HL-60 (cell line): ENCODE measurements around the gene RET.

Source experiments
- DNase-seq, 2 experiments: peaks; one replicate each; pipeline ENCODE4 v3.0.0-alpha.2; 2010 to 2020; ENCODE audit warnings: low read depth in 1 of 2, low spot score in 1 of 2
- H3K27ac ChIP-seq: fragments of 250-450 bp; sonication (Bioruptor Pico); replicated peaks from 2 replicates; pipeline ENCODE4 v1.5.1; 2020; ENCODE audit warnings: mild to moderate bottlenecking, moderate library complexity
- H3K27me3 ChIP-seq: fragments of 250-450 bp; sonication (Bioruptor Pico); 2 replicates; pipeline ENCODE4 v1.5.1; 2021; ENCODE audit warnings: mild to moderate bottlenecking, moderate library complexity; ENCODE audit not compliant: insufficient read depth, poor library complexity, severe bottlenecking
- H3K4me3 ChIP-seq: replicated peaks from 2 replicates; pipeline ENCODE4 v1.5.1; 2011; ENCODE audit warnings: mild to moderate bottlenecking, control low read depth, low read length; ENCODE audit not compliant: insufficient read depth
- CTCF ChIP-seq: IDR thresholded peaks from one replicate; pipeline ENCODE4 v1.5.1; 2011; ENCODE audit warnings: low read length, control low read depth, inconsistent platforms; ENCODE audit not compliant: insufficient read depth
- GABPA ChIP-seq: IDR thresholded peaks from 2 replicates; pipeline ENCODE4 v1.6.1; 2012; ENCODE audit warnings: low read depth
- POLR2AphosphoS5 ChIP-seq: IDR thresholded peaks from 2 replicates; pipeline ENCODE4 v1.6.1; 2012; ENCODE audit warnings: low read depth
- REST ChIP-seq: IDR thresholded peaks from 2 replicates; pipeline ENCODE4 v1.6.1; 2012; ENCODE audit warnings: low read depth; ENCODE audit not compliant: insufficient replicate concordance
- SPI1 ChIP-seq: IDR thresholded peaks from 2 replicates; pipeline ENCODE4 v1.6.1; 2012; ENCODE audit warnings: low read depth, mild to moderate bottlenecking, borderline replicate concordance

Gene RET

GRCh38 chr10:43069211-43069515 is 7.7 kb upstream of the RET start:
- Histone ChIP-seq H3K27me3 (no peaks in the 10 kb centered on the region), H3K27ac (no peak overlapping the region), H3K4me3 (no peak overlapping the region)
- TF ChIP-seq CTCF (no peak), POLR2AphosphoS5 (no peak), GABPA (no peak)
- DNase-seq: no peak

- TF ChIP-seq SPI1 (no peak), POLR2AphosphoS5 (no peak), CTCF (no peak), GABPA (no peak), REST (no peak)
- Histone ChIP-seq H3K27me3 (no peaks in the 10 kb centered on the region), H3K27ac (no peak overlapping the region), H3K4me3 (no peak overlapping the region)
- DNase-seq: no peak
Observed at GRCh38 chr10:43069579-43069978, 7.3 kb upstream of the RET start.

- no peak for TF ChIP-seq POLR2AphosphoS5
- no peak for TF ChIP-seq GABPA
- TF ChIP-seq CTCF: no peak
- no peak for TF ChIP-seq REST
- no peak for TF ChIP-seq SPI1
- no peaks in the 10 kb centered on the region for H3K27me3 ChIP-seq
- H3K27ac ChIP-seq: no peak overlapping the region
- no peak overlapping the region for H3K4me3 ChIP-seq
- DNase-seq: no peak
Observed at GRCh38 chr10:43070121-43071085, 6.5 kb upstream of the RET start.
